GM12891 (cell line): Measurements from ENCODE around the gene HOXD13.

ENCODE experiments used
- DNase-seq: peaks from one replicate; pipeline ENCODE4 v3.0.0; 2011; ENCODE audit warnings: low spot score; ENCODE audit not compliant: insufficient read length
- FAIRE-seq: peaks from 2 replicates; lab custom pipeline; 2011; peaks lifted over from hg19 to GRCh38; lab: Jason Lieb, UNC
- PAX5 ChIP-seq: IDR thresholded peaks from 2 replicates; pipeline ENCODE4 v1.6.1; 2011; ENCODE audit warnings: low read length, moderate library complexity, mild to moderate bottlenecking; ENCODE audit not compliant: insufficient read depth, severe bottlenecking
- POLR2A ChIP-seq: IDR thresholded peaks from 2 replicates; pipeline ENCODE4 v1.6.1; 2011; ENCODE audit warnings: low read depth, low read length, control low read depth
- POLR2AphosphoS5 ChIP-seq: IDR thresholded peaks from 2 replicates; pipeline ENCODE4 v1.6.1; 2011; ENCODE audit warnings: low read depth, low read length, control low read depth
- POU2F2 ChIP-seq: IDR thresholded peaks from 2 replicates; pipeline ENCODE4 v1.6.1; 2011; ENCODE audit warnings: low read depth, mild to moderate bottlenecking, control low read depth, low read length, moderate library complexity
- SPI1 ChIP-seq: IDR thresholded peaks from 2 replicates; pipeline ENCODE4 v1.6.1; 2011; ENCODE audit warnings: low read depth, low read length, control low read depth
- TAF1 ChIP-seq: IDR thresholded peaks from 2 replicates; pipeline ENCODE4 v1.6.1; 2011; ENCODE audit warnings: low read depth, low read length, control low read depth

Gene HOXD13

DNA sequence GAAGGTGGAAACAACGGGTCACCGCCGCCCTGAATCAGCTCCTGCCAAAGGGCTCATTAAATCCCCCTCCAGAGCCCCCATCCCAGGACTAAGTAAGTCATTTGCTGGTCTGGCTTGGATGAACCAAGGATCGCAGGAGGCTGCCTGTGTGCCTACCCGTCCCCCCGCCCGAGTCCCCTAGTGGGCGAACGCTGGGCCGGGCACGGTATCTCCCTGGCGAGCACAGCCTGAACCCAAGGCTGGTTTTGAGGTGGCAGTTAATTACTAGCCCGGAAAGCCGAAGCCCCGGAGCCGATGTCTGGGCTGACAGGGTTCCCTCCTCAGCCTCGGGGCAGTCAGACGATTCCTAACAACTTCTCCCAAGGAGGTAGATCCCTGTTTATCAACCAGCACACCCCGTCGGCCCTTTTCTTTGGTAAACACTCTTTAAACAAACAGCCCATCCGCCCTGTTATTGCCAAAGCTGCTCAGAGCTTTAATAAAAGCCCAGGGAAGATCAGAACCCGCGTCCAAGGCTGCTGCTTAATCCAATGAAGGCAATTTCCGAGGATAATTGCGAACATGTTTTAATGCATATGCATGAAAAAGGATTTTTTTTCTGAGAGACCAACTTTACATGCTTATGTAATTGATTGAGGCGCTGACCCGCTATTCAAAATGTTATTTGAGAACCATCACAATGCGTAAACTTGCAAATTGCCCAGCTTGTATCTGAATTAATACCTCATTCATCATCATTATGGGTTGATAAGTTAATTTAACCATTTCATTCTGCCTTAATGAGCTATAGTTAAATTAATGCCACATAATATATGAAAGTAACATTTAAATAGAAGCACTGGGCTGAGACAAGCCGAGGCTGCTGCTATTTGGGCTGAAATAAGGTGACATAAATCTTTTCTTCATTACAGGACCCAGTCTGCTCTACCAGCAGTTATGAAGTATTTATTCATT lies 19.3 kb upstream of the HOXD13 start:
- FAIRE-seq, result no peak
- DNase-seq, result no peak
- TF ChIP-seq POU2F2 (no peak), SPI1 (no peak), POLR2AphosphoS5 (no peak), PAX5 (no peak), POLR2A (no peak)

DNA sequence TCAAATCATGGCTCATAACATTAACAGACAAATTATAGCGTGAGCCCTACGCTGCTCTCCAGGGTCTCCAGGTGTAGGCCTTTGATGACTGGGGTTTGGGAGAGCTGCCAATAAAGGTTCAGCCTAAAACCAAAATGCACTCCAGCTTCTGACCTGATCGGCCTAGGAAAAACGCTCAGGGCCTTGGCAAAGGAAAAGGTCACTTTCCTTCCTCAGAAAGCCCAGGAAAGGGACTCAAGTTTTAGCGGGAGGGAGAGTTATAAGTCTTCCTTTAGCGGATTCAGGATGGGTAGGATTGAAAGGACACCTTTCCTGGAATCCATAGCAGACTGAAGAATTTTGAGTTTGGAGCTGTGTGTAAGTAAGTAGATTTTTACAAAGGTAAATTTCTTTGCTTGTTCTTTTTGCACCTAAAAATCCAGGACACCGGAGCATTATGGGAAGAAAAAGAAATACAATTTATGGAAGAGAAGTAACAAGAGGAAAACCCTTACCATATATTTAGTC lies 17.5 kb upstream of the HOXD13 start:
- TF ChIP-seq TAF1 (no peak), SPI1 (no peak), POLR2A (no peak), POU2F2 (no peak), POLR2AphosphoS5 (no peak), PAX5 (no peak)
- DNase-seq (no peak), FAIRE-seq (no peak)

DNA sequence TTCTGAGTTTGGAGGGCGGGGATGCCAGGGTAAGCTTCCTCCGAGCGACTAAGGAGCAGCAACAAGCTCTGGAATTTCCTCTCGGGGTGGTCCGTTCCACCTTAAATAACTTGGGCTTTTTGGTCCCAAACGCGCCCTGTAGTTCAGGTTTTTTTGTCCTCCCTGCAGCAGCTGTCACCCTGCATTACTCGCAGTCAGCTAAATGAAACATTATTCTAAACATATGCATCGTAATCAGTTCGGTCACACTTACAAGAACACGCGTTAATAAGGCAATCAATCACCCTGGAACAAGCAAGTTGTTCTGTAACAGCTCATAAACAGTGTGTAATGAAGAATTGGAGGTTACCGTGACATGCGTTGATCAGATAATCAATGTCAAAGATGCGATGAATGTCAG lies 17.0 kb upstream of the HOXD13 start:
- DNase-seq, result no peak
- TF ChIP-seq PAX5 (no peak), POU2F2 (no peak), SPI1 (no peak), TAF1 (no peak)
- no peak for FAIRE-seq

DNA sequence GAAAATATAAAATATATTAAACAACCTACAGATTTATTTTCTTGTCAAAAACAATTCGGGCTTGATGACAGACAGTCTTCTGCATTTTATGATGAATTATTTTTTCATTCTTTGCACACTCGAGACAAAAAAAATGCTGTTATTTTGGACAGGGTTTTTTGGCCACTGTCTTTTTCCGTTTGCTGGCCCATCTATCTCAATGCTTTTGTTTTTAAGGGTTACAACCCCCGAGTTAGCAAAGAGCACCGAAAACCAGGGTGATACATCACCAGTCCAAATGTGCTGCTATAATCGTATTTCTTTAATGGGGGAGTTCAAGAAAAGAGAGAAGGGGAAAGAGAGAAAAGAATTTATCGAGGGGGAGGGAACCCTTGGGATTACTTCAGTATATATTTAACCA lies 16.5 kb upstream of the HOXD13 start:
- no peak for FAIRE-seq
- DNase-seq, result no peak
- no peak for TF ChIP-seq SPI1
- TF ChIP-seq POLR2AphosphoS5, result no peak
- TF ChIP-seq POLR2A, result no peak
- TF ChIP-seq PAX5, result no peak
- no peak for TF ChIP-seq TAF1
- no peak for TF ChIP-seq POU2F2

DNA sequence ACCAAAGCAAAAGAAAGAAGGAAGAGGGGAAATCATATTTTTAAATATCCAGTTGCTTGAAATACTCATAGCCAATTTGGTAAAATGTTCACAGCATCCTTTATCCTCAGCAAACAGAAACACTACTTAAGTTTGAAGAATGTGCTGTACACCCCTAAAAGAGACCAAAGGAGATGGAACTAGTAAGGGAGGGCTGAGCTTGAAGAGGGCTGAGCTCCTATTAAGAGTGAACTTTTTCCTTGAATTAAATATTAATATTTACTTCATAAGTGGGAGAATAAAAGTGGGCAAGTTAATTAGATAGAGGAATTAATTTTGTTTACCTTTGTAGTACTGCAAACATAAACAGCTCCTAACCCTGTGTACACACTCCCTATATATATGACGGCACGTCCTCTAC lies 15.7 kb upstream of the HOXD13 start:
- FAIRE-seq (no peak), DNase-seq (no peak)

DNA sequence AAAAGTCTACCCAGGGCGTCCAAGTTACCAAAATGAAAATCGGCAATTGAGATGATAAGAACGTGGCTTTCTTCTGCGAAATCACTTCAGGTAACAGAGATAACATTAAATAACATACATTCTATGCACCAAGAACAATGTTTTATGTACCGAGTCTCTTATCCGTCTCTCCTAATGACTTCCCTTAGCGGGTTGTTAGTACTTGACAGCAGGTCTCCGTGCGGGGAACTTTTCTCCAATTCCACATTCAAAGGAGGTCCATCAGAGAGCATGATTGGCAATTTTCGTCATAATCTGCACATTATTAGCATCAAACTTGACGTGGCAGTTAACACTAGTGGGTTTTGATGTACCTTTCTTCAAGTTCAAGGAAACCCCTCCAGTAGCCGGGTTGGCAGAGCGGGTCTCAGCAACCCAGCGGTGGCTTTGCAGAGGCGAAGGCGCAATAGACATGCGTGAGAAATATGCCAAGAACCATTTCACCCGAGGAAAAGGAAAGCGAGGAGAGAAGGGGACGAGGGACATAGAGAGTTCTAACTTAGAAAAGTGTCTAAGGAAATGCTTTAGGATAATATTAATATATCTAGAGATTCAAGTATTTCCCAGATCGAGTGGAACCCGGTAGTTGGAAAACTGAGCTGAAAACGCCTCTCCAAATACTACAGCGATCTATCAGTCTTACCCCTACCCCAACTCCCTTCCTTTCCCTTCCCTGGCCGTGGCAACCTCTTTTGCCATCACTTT lies 13.8 kb upstream of the HOXD13 start:
- TF ChIP-seq PAX5 (no peak), POLR2A (no peak), POLR2AphosphoS5 (no peak), TAF1 (no peak), SPI1 (no peak), POU2F2 (no peak)
- FAIRE-seq (no peak), DNase-seq (no peak)

More for the DNA sequence above, 15.7 kb upstream of the HOXD13 start:
- TF ChIP-seq PAX5 (no peak), POLR2AphosphoS5 (no peak), POU2F2 (no peak), TAF1 (no peak), SPI1 (no peak), POLR2A (no peak)

DNA sequence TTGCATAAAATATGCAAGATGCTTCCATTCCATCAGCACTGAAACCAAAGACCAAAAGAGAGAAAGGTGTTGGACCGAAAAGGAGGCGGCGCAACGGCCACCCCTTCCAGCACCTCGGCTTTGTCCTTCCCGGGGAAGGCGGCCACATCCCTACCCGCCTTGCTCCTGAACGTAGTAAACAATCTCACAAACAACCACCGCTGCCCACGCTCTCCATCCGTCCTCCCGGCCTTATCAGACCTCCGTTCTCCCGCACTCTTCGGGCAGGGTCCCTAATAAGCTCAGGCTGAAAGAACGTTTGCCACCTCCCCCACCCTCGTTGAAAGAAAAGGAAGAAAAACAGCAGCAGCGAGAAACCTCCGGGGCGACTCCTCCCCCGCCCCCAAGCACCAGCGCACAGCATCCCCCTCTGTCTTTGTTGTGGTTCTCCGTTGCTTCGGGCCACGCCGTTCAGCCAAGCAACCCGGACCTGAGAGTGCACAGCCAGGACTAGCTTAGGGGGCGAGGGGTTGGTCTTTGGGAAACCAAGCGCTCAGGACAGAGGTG lies 13.2 kb upstream of the HOXD13 start:
- DNase-seq (no peak), FAIRE-seq (no peak)
- TF ChIP-seq SPI1, result no peak
- no peak for TF ChIP-seq POLR2A
- TF ChIP-seq TAF1, result no peak

DNA sequence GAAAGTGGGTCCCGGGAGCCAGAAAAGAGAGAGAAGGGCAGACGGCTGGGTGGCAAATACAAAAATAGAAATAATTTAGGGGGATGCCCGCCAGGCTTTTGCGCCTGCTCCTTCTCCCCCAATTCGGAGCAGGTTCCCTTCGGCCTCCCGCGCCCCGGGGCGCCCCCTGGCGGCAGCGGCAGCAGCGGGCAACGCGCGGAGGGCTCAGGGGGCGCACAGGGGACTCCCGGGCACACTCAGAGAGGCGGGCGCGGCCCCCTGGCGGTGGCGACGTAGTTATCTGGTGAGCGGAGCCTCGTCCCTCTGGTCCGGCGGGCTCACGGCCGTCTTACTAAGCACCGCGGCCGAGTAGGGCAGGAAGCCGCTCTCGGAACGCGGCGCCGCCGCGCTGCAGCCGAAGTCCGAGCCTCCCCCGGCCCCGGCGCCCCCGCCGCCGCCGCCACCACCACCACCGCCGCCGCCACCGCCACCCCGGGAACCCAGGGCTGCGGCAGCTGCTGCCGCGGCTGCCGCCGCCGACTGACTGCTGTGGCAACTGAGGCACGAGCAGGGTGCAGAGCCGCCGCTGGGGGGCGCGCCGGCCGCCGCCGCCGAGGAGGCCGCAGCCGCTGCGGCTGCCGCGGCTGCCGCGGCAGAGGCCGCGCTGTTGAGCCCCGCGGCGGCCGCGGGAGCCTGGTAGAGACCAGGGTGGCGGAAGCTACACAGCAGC lies 12.5 kb upstream of the HOXD13 start:
- FAIRE-seq (no peak), DNase-seq (no peak)
- no peak for TF ChIP-seq SPI1
- TF ChIP-seq TAF1, result no peak
- no peak for TF ChIP-seq POLR2A
- no peak for TF ChIP-seq PAX5
- no peak for TF ChIP-seq POLR2AphosphoS5
- no peak for TF ChIP-seq POU2F2

DNA sequence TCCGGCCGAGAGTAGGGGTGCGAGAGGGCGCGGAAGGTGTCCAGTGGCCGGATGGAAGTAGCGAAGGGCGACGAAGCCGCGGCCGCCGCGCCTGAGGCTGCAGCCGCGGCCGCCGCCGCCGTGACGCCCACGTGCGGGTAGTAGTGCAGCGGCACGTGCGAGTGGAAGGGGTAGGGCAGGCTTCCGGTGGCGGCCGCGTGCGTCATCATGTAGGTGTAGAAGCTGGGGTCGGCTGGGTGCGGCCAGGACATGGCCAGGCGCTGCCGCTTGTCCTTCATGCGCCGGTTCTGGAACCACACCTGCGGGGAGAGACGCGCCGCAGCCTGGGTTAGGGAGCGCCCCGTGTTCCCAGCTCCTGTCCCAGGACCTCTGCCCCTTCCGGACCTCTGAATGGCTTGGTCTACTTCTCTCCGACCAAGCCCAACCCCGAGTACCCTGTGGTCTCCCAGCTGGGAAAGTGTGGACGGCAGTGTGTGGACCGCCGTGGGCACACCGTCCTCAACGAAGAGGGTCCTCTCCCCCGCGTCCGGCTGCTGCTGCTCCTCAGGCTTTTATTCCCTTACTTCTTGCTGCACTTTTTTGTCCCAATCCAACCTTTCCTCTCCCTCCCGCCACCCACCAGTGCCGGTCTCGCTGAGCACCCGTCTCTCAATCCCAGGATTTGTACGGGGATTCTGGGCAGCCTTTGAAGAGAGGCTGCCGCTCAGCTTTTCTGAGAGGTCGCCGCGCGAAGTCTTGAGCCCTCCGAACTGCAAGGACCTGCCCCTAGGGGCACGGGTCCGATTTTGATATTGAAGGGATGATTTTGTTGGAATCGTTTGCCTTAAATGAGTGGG lies 11.8 kb upstream of the HOXD13 start:
- no peak for DNase-seq
- no peak for FAIRE-seq
- TF ChIP-seq SPI1 (no peak), TAF1 (no peak), POLR2AphosphoS5 (no peak), POU2F2 (no peak), PAX5 (no peak), POLR2A (no peak)
